SK-N-SH (cell line): ENCODE measurements around the gene MYO1C.
A peak's percentile ranks its signal among the peaks of the same experiment; 100 is the strongest.

Experiments
- FOXM1 ChIP-seq: IDR thresholded peaks from 2 replicates; pipeline ENCODE4 v1.4.0; 2012; ENCODE audit warnings: low read depth, mild to moderate bottlenecking
- GABPA ChIP-seq: IDR thresholded peaks from 2 replicates; pipeline ENCODE4 v1.4.0; 2012; ENCODE audit warnings: low read depth, mild to moderate bottlenecking
- NRF1 ChIP-seq: IDR thresholded peaks from 2 replicates; pipeline ENCODE4 v1.6.1; 2012; ENCODE audit warnings: low read depth, mild to moderate bottlenecking, low read length
- POLR2AphosphoS5 ChIP-seq: IDR thresholded peaks from 2 replicates; pipeline ENCODE4 v1.6.1; 2012; ENCODE audit warnings: low read depth, low read length
- RAD21 ChIP-seq: IDR thresholded peaks from 2 replicates; pipeline ENCODE4 v1.6.1; 2012; ENCODE audit warnings: mild to moderate bottlenecking, low read length
- RFX5 ChIP-seq: IDR thresholded peaks from 2 replicates; pipeline ENCODE4 v1.6.1; 2012; ENCODE audit warnings: mild to moderate bottlenecking, improper control_type of control experiment, low read length
- TCF12 ChIP-seq: IDR thresholded peaks from 2 replicates; pipeline ENCODE4 v1.4.0; 2012
- TEAD4 ChIP-seq: IDR thresholded peaks from 2 replicates; pipeline ENCODE4 v1.4.0; 2012; ENCODE audit warnings: mild to moderate bottlenecking, borderline replicate concordance; ENCODE audit not compliant: insufficient read depth
- TF ChIP-seq, protein P1 (sequence below): fragments of 200-600 bp; sonication (generic); IDR thresholded peaks from 2 replicates; pipeline ENCODE4 v1.6.1; 2017; ENCODE audit warnings: antibody characterized with exemption, mild to moderate bottlenecking, moderate library complexity

DNA sequence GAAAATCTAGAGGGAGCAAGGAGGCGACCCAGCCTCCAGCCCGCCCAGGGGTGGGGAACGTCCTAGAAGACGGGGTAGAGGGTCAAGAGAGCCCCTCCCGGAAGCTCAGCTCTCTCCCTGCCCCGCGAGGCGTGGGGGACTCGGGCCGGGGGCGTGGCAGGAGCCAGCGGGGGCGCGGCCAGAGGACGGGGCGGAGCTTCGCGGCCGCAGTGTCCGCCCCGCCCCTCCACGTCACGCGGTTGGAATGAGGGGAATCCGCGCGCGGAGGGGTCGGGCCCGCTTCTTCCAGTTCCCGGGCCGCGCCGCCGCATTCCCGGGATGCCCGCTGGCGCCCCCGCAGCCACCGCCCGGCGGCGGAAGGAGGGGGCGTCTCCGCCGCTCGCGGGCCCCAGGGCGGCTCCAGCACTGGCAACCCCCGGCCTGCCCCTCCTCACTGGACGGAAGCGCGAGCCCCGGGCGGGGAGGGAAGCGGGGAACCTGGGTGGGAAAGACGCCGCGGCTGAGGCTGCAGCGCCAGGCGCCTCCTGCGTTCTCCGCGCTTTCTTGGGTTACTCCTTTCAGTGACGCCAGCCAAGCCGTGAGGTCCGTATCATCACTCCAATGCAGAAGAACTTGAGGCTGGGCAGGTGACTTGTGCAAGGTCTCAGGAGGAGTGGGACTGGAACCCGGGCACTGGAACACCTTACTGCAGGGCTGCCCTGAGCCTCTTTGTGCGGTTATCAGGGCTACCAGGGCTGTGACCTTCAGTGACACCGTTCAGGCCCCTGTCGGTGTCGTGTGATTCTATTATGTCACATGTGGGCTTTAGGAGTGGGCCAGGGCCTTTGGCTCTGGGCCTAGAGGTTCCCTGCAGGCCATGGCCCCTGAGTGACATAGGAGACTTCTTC lies 4.3 kb downstream of the MYO1C start:
- peak; percentile 12; the same call in 1 of the 2 replicates for TF ChIP-seq TCF12
- TF ChIP-seq, protein P1, sequence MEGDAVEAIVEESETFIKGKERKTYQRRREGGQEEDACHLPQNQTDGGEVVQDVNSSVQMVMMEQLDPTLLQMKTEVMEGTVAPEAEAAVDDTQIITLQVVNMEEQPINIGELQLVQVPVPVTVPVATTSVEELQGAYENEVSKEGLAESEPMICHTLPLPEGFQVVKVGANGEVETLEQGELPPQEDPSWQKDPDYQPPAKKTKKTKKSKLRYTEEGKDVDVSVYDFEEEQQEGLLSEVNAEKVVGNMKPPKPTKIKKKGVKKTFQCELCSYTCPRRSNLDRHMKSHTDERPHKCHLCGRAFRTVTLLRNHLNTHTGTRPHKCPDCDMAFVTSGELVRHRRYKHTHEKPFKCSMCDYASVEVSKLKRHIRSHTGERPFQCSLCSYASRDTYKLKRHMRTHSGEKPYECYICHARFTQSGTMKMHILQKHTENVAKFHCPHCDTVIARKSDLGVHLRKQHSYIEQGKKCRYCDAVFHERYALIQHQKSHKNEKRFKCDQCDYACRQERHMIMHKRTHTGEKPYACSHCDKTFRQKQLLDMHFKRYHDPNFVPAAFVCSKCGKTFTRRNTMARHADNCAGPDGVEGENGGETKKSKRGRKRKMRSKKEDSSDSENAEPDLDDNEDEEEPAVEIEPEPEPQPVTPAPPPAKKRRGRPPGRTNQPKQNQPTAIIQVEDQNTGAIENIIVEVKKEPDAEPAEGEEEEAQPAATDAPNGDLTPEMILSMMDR, result no peak
- no peak for TF ChIP-seq NRF1
- TF ChIP-seq POLR2AphosphoS5, result no peak; the same call in 1 of the 2 replicates
- TF ChIP-seq TEAD4, result peak; percentile 97
- no peak for TF ChIP-seq RAD21
- TF ChIP-seq RFX5, result no peak
- no peak; the same call in 1 of the 2 replicates for TF ChIP-seq GABPA
- TF ChIP-seq FOXM1, result no peak
